Thyroid gland (tissue), 4 donors: ENCODE measurements around the gene TIMP3.

ENCODE experiments used
- POLR2A ChIP-seq, 2 donors: fragments of 450-650 bp; IDR thresholded peaks; one replicate each; pipeline ENCODE4 v1.6.1; 2017; ENCODE audit warnings: antibody characterized with exemption in 2 of 2, mild to moderate bottlenecking in 2 of 2, moderate library complexity in 1 of 2
- TF ChIP-seq, protein P1 (sequence below), 6 experiments: fragments of 200-600 bp in 3 of 6; fragments of 450-650 bp in 3 of 6; sonication (generic) in 3 of 6; IDR thresholded peaks; one replicate each; pipeline ENCODE4 v1.5.1; 2016 to 2019; ENCODE audit warnings: antibody characterized with exemption in 6 of 6, mild to moderate bottlenecking in 2 of 6, inconsistent platforms in 1 of 6, moderate library complexity in 1 of 6

DNA sequence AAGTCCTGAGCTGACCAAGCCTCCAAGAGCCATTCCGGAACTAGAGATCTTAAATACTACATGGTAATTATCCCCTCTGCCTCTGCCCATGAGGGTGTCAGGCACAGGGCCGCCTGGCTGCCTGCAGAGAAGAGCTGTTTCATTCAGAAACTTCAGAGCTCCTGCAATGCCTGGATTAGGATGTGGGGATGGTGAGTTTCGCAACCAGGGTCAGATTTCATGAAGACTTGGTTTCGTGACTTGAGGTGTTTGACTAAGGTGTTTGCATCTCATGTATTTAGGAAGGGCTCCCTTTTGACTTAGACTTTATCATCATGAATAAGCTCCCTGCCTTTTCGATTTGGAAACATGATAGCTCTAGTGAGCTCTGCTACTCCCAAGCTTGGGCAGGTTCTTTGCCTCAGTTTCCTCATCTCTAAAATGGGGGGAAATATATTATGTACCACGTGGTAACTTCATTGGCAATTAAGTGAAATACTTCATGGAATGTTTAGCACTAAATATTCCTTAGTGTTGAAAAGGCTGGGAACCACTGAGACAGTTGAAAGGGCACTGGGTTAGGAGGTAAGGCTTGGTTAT, 9.1 kb downstream of the TIMP3 start:
- TF ChIP-seq, protein P1, sequence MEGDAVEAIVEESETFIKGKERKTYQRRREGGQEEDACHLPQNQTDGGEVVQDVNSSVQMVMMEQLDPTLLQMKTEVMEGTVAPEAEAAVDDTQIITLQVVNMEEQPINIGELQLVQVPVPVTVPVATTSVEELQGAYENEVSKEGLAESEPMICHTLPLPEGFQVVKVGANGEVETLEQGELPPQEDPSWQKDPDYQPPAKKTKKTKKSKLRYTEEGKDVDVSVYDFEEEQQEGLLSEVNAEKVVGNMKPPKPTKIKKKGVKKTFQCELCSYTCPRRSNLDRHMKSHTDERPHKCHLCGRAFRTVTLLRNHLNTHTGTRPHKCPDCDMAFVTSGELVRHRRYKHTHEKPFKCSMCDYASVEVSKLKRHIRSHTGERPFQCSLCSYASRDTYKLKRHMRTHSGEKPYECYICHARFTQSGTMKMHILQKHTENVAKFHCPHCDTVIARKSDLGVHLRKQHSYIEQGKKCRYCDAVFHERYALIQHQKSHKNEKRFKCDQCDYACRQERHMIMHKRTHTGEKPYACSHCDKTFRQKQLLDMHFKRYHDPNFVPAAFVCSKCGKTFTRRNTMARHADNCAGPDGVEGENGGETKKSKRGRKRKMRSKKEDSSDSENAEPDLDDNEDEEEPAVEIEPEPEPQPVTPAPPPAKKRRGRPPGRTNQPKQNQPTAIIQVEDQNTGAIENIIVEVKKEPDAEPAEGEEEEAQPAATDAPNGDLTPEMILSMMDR (IDR thresholded peaks at IDR 0.05): no peak
- no peak for TF ChIP-seq POLR2A (IDR thresholded peaks at IDR 0.05)
